ENCODE results near the gene CLSTN2. TPM values are rescaled to one million over a fixed set of nuclear protein-coding genes. Genes with fewer than 3 reads are reported as not detected.

Gene CLSTN2
- total RNA-seq, 4 donors from 2014 or later: 19.5 to 66.7 (median 42.5) TPM

- TF ChIP-seq, protein P1, sequence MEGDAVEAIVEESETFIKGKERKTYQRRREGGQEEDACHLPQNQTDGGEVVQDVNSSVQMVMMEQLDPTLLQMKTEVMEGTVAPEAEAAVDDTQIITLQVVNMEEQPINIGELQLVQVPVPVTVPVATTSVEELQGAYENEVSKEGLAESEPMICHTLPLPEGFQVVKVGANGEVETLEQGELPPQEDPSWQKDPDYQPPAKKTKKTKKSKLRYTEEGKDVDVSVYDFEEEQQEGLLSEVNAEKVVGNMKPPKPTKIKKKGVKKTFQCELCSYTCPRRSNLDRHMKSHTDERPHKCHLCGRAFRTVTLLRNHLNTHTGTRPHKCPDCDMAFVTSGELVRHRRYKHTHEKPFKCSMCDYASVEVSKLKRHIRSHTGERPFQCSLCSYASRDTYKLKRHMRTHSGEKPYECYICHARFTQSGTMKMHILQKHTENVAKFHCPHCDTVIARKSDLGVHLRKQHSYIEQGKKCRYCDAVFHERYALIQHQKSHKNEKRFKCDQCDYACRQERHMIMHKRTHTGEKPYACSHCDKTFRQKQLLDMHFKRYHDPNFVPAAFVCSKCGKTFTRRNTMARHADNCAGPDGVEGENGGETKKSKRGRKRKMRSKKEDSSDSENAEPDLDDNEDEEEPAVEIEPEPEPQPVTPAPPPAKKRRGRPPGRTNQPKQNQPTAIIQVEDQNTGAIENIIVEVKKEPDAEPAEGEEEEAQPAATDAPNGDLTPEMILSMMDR (IDR thresholded peaks at IDR 0.05; ENCODE audit: low read depth): no peak
Measured at GRCh38 chr3:140268103-140268502, 333.1 kb downstream of the CLSTN2 start.

- TF ChIP-seq, protein P1 (IDR thresholded peaks at IDR 0.05; ENCODE audit: low read depth): no peak
Measured at GRCh38 chr3:140268610-140269009, 333.6 kb downstream of the CLSTN2 start.

GRCh38 chr3:140270329-140270728, 335.3 kb downstream of the CLSTN2 start:
- TF ChIP-seq, protein P1 (IDR thresholded peaks at IDR 0.05; ENCODE audit: low read depth): no peak

GRCh38 chr3:140273542-140274195, 338.7 kb downstream of the CLSTN2 start:
- TF ChIP-seq, protein P1 (IDR thresholded peaks at IDR 0.05; ENCODE audit: low read depth): no peak

- TF ChIP-seq, protein P1 (IDR thresholded peaks at IDR 0.05; ENCODE audit: low read depth): no peak
Measured at GRCh38 chr3:140274429-140274828, 339.4 kb downstream of the CLSTN2 start.

DNA sequence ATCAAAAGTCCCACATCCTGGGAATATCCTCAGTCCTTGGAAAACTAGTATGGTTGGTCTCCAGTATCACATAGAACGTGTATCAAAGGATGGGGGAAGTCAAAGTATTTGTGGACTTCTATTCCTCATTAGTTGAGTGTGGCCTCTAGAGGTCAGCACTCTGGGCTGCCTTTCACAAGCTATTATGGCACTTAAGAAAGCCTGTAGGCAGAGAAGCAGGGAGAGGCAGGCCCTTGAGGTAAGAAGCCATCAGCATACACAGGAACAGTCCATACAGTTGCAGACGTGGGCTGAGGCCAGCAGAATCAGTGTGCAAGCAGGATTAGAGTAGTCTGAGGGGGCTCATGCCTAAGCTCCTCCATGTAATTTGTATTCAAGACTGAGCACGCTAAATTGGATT, 341.7 kb downstream of the CLSTN2 start:
- TF ChIP-seq, protein P1 (IDR thresholded peaks at IDR 0.05; ENCODE audit: low read depth): no peak

- TF ChIP-seq, protein P1 (IDR thresholded peaks at IDR 0.05; ENCODE audit: low read depth): no peak
Measured at GRCh38 chr3:140277886-140278285, 342.9 kb downstream of the CLSTN2 start.

Data from subcutaneous adipose tissue (tissue), 4 donors.